ENCODE results near the gene HBG1.

Gene HBG1

GRCh38 chr11:5276697-5277096, 27.0 kb upstream of the HBG1 start:
- H3K36me3 ChIP-seq (ENCODE audit: control insufficient read depth, insufficient read depth, low read length), result no peaks in the 10 kb centered on the region

GRCh38 chr11:5275369-5276110, 25.9 kb upstream of the HBG1 start:
- no peak overlapping the region for H3K4me3 ChIP-seq (ENCODE audit: low read depth, low read length)
- H3K9me3 ChIP-seq (ENCODE audit: control insufficient read depth, insufficient read depth, low read depth, low read length), result no peaks in the 10 kb centered on the region
- no peaks in the 10 kb centered on the region for H3K27me3 ChIP-seq (ENCODE audit: control insufficient read depth, insufficient read depth, low read length)
- no peak overlapping the region for H3K27ac ChIP-seq (ENCODE audit: low read depth, low read length)
- H3K4me1 ChIP-seq (ENCODE audit: control insufficient read depth, insufficient read depth, low read length), result peaks cover 8% of the 10 kb centered on the region; the same call in 1 of the 2 replicates
- H3K9ac ChIP-seq (ENCODE audit: low read length), result no peak overlapping the region
- H3K36me3 ChIP-seq (ENCODE audit: control insufficient read depth, insufficient read depth, low read length), result no peaks in the 10 kb centered on the region

More at GRCh38 chr11:5276697-5277096, 27.0 kb upstream of the HBG1 start:
- H3K27ac ChIP-seq (ENCODE audit: low read depth, low read length), result no peak overlapping the region
- H3K9ac ChIP-seq (ENCODE audit: low read length), result no peak overlapping the region
- H3K4me3 ChIP-seq (ENCODE audit: low read depth, low read length), result no peak overlapping the region
- H3K27me3 ChIP-seq (ENCODE audit: control insufficient read depth, insufficient read depth, low read length), result no peaks in the 10 kb centered on the region
- H3K9me3 ChIP-seq (ENCODE audit: control insufficient read depth, insufficient read depth, low read depth, low read length), result no peaks in the 10 kb centered on the region
- H3K4me1 ChIP-seq (ENCODE audit: control insufficient read depth, insufficient read depth, low read length), result peaks cover 12% of the 10 kb centered on the region

- Histone ChIP-seq H3K4me3 (ENCODE audit: low read depth, low read length) (no peak overlapping the region), H3K4me1 (ENCODE audit: control insufficient read depth, insufficient read depth, low read length) (peaks cover 7% of the 10 kb centered on the region; the same call in 1 of the 2 replicates), H3K9ac (ENCODE audit: low read length) (no peak overlapping the region), H3K27me3 (ENCODE audit: control insufficient read depth, insufficient read depth, low read length) (no peaks in the 10 kb centered on the region), H3K36me3 (ENCODE audit: control insufficient read depth, insufficient read depth, low read length) (no peaks in the 10 kb centered on the region), H3K27ac (ENCODE audit: low read depth, low read length) (no peak overlapping the region), H3K9me3 (ENCODE audit: control insufficient read depth, insufficient read depth, low read depth, low read length) (no peaks in the 10 kb centered on the region)
Observed at GRCh38 chr11:5274395-5274794, 24.7 kb upstream of the HBG1 start.

GRCh38 chr11:5272395-5273017, 22.8 kb upstream of the HBG1 start:
- Histone ChIP-seq H3K4me1 (ENCODE audit: control insufficient read depth, insufficient read depth, low read length) (peaks cover 7% of the 10 kb centered on the region; the same call in 1 of the 2 replicates), H3K4me3 (ENCODE audit: low read depth, low read length) (no peak overlapping the region), H3K36me3 (ENCODE audit: control insufficient read depth, insufficient read depth, low read length) (no peaks in the 10 kb centered on the region), H3K27me3 (ENCODE audit: control insufficient read depth, insufficient read depth, low read length) (no peaks in the 10 kb centered on the region), H3K9me3 (ENCODE audit: control insufficient read depth, insufficient read depth, low read depth, low read length) (no peaks in the 10 kb centered on the region), H3K27ac (ENCODE audit: low read depth, low read length) (no peak overlapping the region), H3K9ac (ENCODE audit: low read length) (no peak overlapping the region)

GRCh38 chr11:5269715-5270147, 20.1 kb upstream of the HBG1 start, which contains the start of gene HBE1:
Gene HBE1, minus strand, starts transcription at chr11:5269945. Its CDS starts 55 bp downstream, at chr11:5269890.
- H3K9me3 ChIP-seq (ENCODE audit: control insufficient read depth, insufficient read depth, low read depth, low read length), result no peaks in the 10 kb centered on the region
- no peaks in the 10 kb centered on the region for H3K36me3 ChIP-seq (ENCODE audit: control insufficient read depth, insufficient read depth, low read length)
- H3K27me3 ChIP-seq (ENCODE audit: control insufficient read depth, insufficient read depth, low read length), result no peaks in the 10 kb centered on the region
- no peak within 1 kb of the TSS for H3K27ac ChIP-seq (ENCODE audit: low read depth, low read length)
- H3K9ac ChIP-seq (ENCODE audit: low read length), result no peak within 1 kb of the TSS
- H3K4me3 ChIP-seq (ENCODE audit: low read depth, low read length), result no peak within 1 kb of the TSS
- peaks cover 6% of the 10 kb centered on the region; the same call in 1 of the 2 replicates for H3K4me1 ChIP-seq (ENCODE audit: control insufficient read depth, insufficient read depth, low read length)

- H3K27ac ChIP-seq (ENCODE audit: low read depth, low read length), result no peak overlapping the region
- no peaks in the 10 kb centered on the region for H3K36me3 ChIP-seq (ENCODE audit: control insufficient read depth, insufficient read depth, low read length)
- H3K27me3 ChIP-seq (ENCODE audit: control insufficient read depth, insufficient read depth, low read length), result no peaks in the 10 kb centered on the region
- no peak overlapping the region for H3K4me3 ChIP-seq (ENCODE audit: low read depth, low read length)
- H3K4me1 ChIP-seq (ENCODE audit: control insufficient read depth, insufficient read depth, low read length), result no peaks in the 10 kb centered on the region
- no peak overlapping the region for H3K9ac ChIP-seq (ENCODE audit: low read length)
- no peaks in the 10 kb centered on the region for H3K9me3 ChIP-seq (ENCODE audit: control insufficient read depth, insufficient read depth, low read depth, low read length)
Observed at GRCh38 chr11:5267033-5267563, 17.4 kb upstream of the HBG1 start.

- no peaks in the 10 kb centered on the region for H3K36me3 ChIP-seq (ENCODE audit: control insufficient read depth, insufficient read depth, low read length)
- no peak overlapping the region for H3K9ac ChIP-seq (ENCODE audit: low read length)
- H3K4me3 ChIP-seq (ENCODE audit: low read depth, low read length), result no peak overlapping the region
- no peaks in the 10 kb centered on the region for H3K4me1 ChIP-seq (ENCODE audit: control insufficient read depth, insufficient read depth, low read length)
- H3K27me3 ChIP-seq (ENCODE audit: control insufficient read depth, insufficient read depth, low read length), result no peaks in the 10 kb centered on the region
- no peaks in the 10 kb centered on the region for H3K9me3 ChIP-seq (ENCODE audit: control insufficient read depth, insufficient read depth, low read depth, low read length)
- no peak overlapping the region for H3K27ac ChIP-seq (ENCODE audit: low read depth, low read length)
Observed at GRCh38 chr11:5266609-5267008, 17.0 kb upstream of the HBG1 start.

- Histone ChIP-seq H3K27me3 (ENCODE audit: control insufficient read depth, insufficient read depth, low read length) (no peaks in the 10 kb centered on the region), H3K9ac (ENCODE audit: low read length) (no peak overlapping the region), H3K4me1 (ENCODE audit: control insufficient read depth, insufficient read depth, low read length) (no peaks in the 10 kb centered on the region), H3K9me3 (ENCODE audit: control insufficient read depth, insufficient read depth, low read depth, low read length) (no peaks in the 10 kb centered on the region), H3K4me3 (ENCODE audit: low read depth, low read length) (no peak overlapping the region), H3K27ac (ENCODE audit: low read depth, low read length) (no peak overlapping the region), H3K36me3 (ENCODE audit: control insufficient read depth, insufficient read depth, low read length) (no peaks in the 10 kb centered on the region)
Observed at GRCh38 chr11:5265832-5266231, 16.2 kb upstream of the HBG1 start.

GRCh38 chr11:5258543-5259262, 9.0 kb upstream of the HBG1 start:
- Histone ChIP-seq H3K9me3 (ENCODE audit: control insufficient read depth, insufficient read depth, low read depth, low read length) (peaks cover 3% of the 10 kb centered on the region; the same call in 1 of the 2 replicates), H3K4me3 (ENCODE audit: low read depth, low read length) (peak overlapping the region; percentile 9; the same call in 1 of the 2 replicates), H3K4me1 (ENCODE audit: control insufficient read depth, insufficient read depth, low read length) (peaks cover 21% of the 10 kb centered on the region), H3K27ac (ENCODE audit: low read depth, low read length) (no peak overlapping the region), H3K36me3 (ENCODE audit: control insufficient read depth, insufficient read depth, low read length) (no peaks in the 10 kb centered on the region), H3K27me3 (ENCODE audit: control insufficient read depth, insufficient read depth, low read length) (peaks cover 3% of the 10 kb centered on the region; the same call in 1 of the 2 replicates), H3K9ac (ENCODE audit: low read length) (peak overlapping the region; percentile 11)

- Histone ChIP-seq H3K27me3 (ENCODE audit: control insufficient read depth, insufficient read depth, low read length) (peaks cover 3% of the 10 kb centered on the region; the same call in 1 of the 2 replicates), H3K36me3 (ENCODE audit: control insufficient read depth, insufficient read depth, low read length) (no peaks in the 10 kb centered on the region), H3K4me3 (ENCODE audit: low read depth, low read length) (no peak overlapping the region), H3K9ac (ENCODE audit: low read length) (no peak overlapping the region), H3K9me3 (ENCODE audit: control insufficient read depth, insufficient read depth, low read depth, low read length) (peaks cover 3% of the 10 kb centered on the region; the same call in 1 of the 2 replicates), H3K4me1 (ENCODE audit: control insufficient read depth, insufficient read depth, low read length) (peaks cover 21% of the 10 kb centered on the region), H3K27ac (ENCODE audit: low read depth, low read length) (no peak overlapping the region)
Observed at GRCh38 chr11:5257296-5257695, 7.6 kb upstream of the HBG1 start.
